Measurements from ENCODE around the gene FEZ2.

The FEZ2 gene

GRCh38 chr2:36530983-36531354, 67.0 kb downstream of the FEZ2 start:
- no peak for DNase-seq

GRCh38 chr2:36530178-36530982, 67.6 kb downstream of the FEZ2 start:
- no peak for DNase-seq

- no peak for DNase-seq
Measured at GRCh38 chr2:36528766-36529392, 69.1 kb downstream of the FEZ2 start.

GRCh38 chr2:36528274-36528673, 69.7 kb downstream of the FEZ2 start:
- DNase-seq, result no peak

GRCh38 chr2:36526226-36526625, 71.7 kb downstream of the FEZ2 start:
- no peak for DNase-seq

- no peak for DNase-seq
Measured at GRCh38 chr2:36525245-36525644, 72.7 kb downstream of the FEZ2 start.

GRCh38 chr2:36523153-36523552, 74.8 kb downstream of the FEZ2 start:
- DNase-seq, result no peak

GRCh38 chr2:36520431-36520830, 77.5 kb downstream of the FEZ2 start:
- no peak for DNase-seq

GRCh38 chr2:36516136-36516870, 81.7 kb downstream of the FEZ2 start:
- no peak for DNase-seq

GRCh38 chr2:36515538-36515937, 82.4 kb downstream of the FEZ2 start:
- DNase-seq, result no peak

GRCh38 chr2:36513661-36514060, 84.3 kb downstream of the FEZ2 start:
- DNase-seq, result no peak

GRCh38 chr2:36512705-36513104, 85.3 kb downstream of the FEZ2 start:
- no peak for DNase-seq

GRCh38 chr2:36511858-36512603, 85.9 kb downstream of the FEZ2 start:
- no peak for DNase-seq

GRCh38 chr2:36509075-36509474, 88.9 kb downstream of the FEZ2 start:
- no peak for DNase-seq

GRCh38 chr2:36507408-36507812, 90.6 kb downstream of the FEZ2 start:
- no peak for DNase-seq

All from right kidney (tissue), 1 donor.